H7 (cell line): Measurements from ENCODE around the gene GHRHR. TPM values are rescaled to one million over a fixed set of nuclear protein-coding genes. Genes with fewer than 3 reads are reported as not detected.

Source experiments
- DNase-seq: peaks from one replicate; pipeline ENCODE4 v3.0.0; 2012
- H3K27me3 ChIP-seq: 2 replicates; pipeline ENCODE4 v1.6.0; 2011; ENCODE audit warnings: mild to moderate bottlenecking, low read length; ENCODE audit not compliant: control insufficient read depth, insufficient read depth
- H3K36me3 ChIP-seq: replicated peaks from 2 replicates; pipeline ENCODE4 v1.5.1; 2011; ENCODE audit warnings: low read length; ENCODE audit not compliant: control insufficient read depth, insufficient read depth
- H3K4me3 ChIP-seq: 2 replicates; pipeline ENCODE4 v1.5.1; 2011; ENCODE audit warnings: low read depth, mild to moderate bottlenecking, control low read depth, low read length, moderate library complexity; ENCODE audit not compliant: insufficient read depth
- total RNA-seq: library from RNA; depleted of rRNA; stranded (reverse); fragments of >200 nt; shearing (Covaris generic); gene quantifications from 2 replicates; pipeline ENCODE4 v1.2.3, GENCODE V29; 2014

Gene GHRHR
- total RNA-seq, 1 experiment from 2014 or later: 1.9 TPM

- Histone ChIP-seq H3K4me3 (no peak overlapping the region), H3K36me3 (no peaks in the 10 kb centered on the region), H3K27me3 (no peaks in the 10 kb centered on the region; the same call in 1 of the 2 replicates)
- DNase-seq: no peak
These were observed 5.2 kb downstream of the GHRHR start for GRCh38 chr7:30968747-30969603.

- H3K36me3 ChIP-seq: no peaks in the 10 kb centered on the region
- no peak for DNase-seq
- H3K27me3 ChIP-seq: no peaks in the 10 kb centered on the region; the same call in 1 of the 2 replicates
- no peak overlapping the region for H3K4me3 ChIP-seq
These were observed 5.8 kb downstream of the GHRHR start for GRCh38 chr7:30969604-30969970.

- H3K4me3 ChIP-seq: no peak overlapping the region
- DNase-seq: no peak
- no peaks in the 10 kb centered on the region; the same call in 1 of the 2 replicates for H3K27me3 ChIP-seq
- no peaks in the 10 kb centered on the region for H3K36me3 ChIP-seq
These were observed 6.3 kb downstream of the GHRHR start for GRCh38 chr7:30970074-30970473.

GRCh38 chr7:30970594-30971094 lies 6.9 kb downstream of the GHRHR start:
- H3K36me3 ChIP-seq: no peaks in the 10 kb centered on the region
- no peak overlapping the region for H3K4me3 ChIP-seq
- H3K27me3 ChIP-seq: no peaks in the 10 kb centered on the region; the same call in 1 of the 2 replicates
- peak; percentile 80 for DNase-seq

- DNase-seq: no peak
- no peaks in the 10 kb centered on the region for H3K36me3 ChIP-seq
- no peak overlapping the region for H3K4me3 ChIP-seq
- no peaks in the 10 kb centered on the region; the same call in 1 of the 2 replicates for H3K27me3 ChIP-seq
These were observed 7.7 kb downstream of the GHRHR start for GRCh38 chr7:30971440-30971839.

- Histone ChIP-seq H3K4me3 (no peak overlapping the region), H3K36me3 (no peaks in the 10 kb centered on the region), H3K27me3 (no peaks in the 10 kb centered on the region; the same call in 1 of the 2 replicates)
- no peak for DNase-seq
These were observed 8.2 kb downstream of the GHRHR start for GRCh38 chr7:30971840-30972563.

GRCh38 chr7:30973292-30973691 lies 9.5 kb downstream of the GHRHR start:
- no peak for DNase-seq
- H3K36me3 ChIP-seq: no peaks in the 10 kb centered on the region
- no peaks in the 10 kb centered on the region; the same call in 1 of the 2 replicates for H3K27me3 ChIP-seq
- no peak overlapping the region for H3K4me3 ChIP-seq

- no peak overlapping the region for H3K4me3 ChIP-seq
- no peaks in the 10 kb centered on the region for H3K36me3 ChIP-seq
- no peak for DNase-seq
- H3K27me3 ChIP-seq: no peaks in the 10 kb centered on the region; the same call in 1 of the 2 replicates
These were observed 10.2 kb downstream of the GHRHR start for GRCh38 chr7:30973791-30974604.

- H3K36me3 ChIP-seq: no peaks in the 10 kb centered on the region
- no peak overlapping the region for H3K4me3 ChIP-seq
- peak; percentile 91 for DNase-seq
- H3K27me3 ChIP-seq: no peaks in the 10 kb centered on the region; the same call in 1 of the 2 replicates
These were observed 11.0 kb downstream of the GHRHR start for GRCh38 chr7:30974605-30975255.

GRCh38 chr7:30975256-30975899 lies 11.6 kb downstream of the GHRHR start:
- no peak for DNase-seq
- H3K27me3 ChIP-seq: no peaks in the 10 kb centered on the region; the same call in 1 of the 2 replicates
- H3K36me3 ChIP-seq: no peaks in the 10 kb centered on the region
- H3K4me3 ChIP-seq: no peak overlapping the region

GRCh38 chr7:30976381-30976780 lies 12.6 kb downstream of the GHRHR start:
- no peaks in the 10 kb centered on the region; the same call in 1 of the 2 replicates for H3K27me3 ChIP-seq
- H3K4me3 ChIP-seq: no peak overlapping the region
- H3K36me3 ChIP-seq: no peaks in the 10 kb centered on the region
- no peak for DNase-seq

- Histone ChIP-seq H3K36me3 (no peaks in the 10 kb centered on the region), H3K4me3 (no peak overlapping the region), H3K27me3 (no peaks in the 10 kb centered on the region; the same call in 1 of the 2 replicates)
- peak; percentile 3 for DNase-seq
These were observed 13.5 kb downstream of the GHRHR start for GRCh38 chr7:30977222-30977621.

GRCh38 chr7:30977896-30978564 lies 14.3 kb downstream of the GHRHR start:
- no peaks in the 10 kb centered on the region; the same call in 1 of the 2 replicates for H3K27me3 ChIP-seq
- H3K36me3 ChIP-seq: no peaks in the 10 kb centered on the region
- no peak overlapping the region for H3K4me3 ChIP-seq
- peak; percentile 84 for DNase-seq
